Superior temporal gyrus (tissue), 1 donor: ENCODE results near the gene AIFM1.
A peak's percentile ranks its signal among the peaks of the same experiment; 100 is the strongest.

ENCODE experiments used
- DNase-seq: peaks from one replicate; pipeline ENCODE4 v3.0.0-alpha.2; 2016; ENCODE audit errors: extremely low spot score

Gene AIFM1

GRCh38 chrX:130170752-130171445 is 5.3 kb upstream of the AIFM1 start:
- DNase-seq = peak; percentile 91

- DNase-seq = no peak
Observed at GRCh38 chrX:130167040-130167439, 1.4 kb upstream of the AIFM1 start.

- no peak for DNase-seq
Observed at GRCh38 chrX:130166503-130166777, 799 bp upstream of the AIFM1 start.

- DNase-seq = peak; percentile 24
Observed at GRCh38 chrX:130165181-130165702, 399 bp downstream of the AIFM1 start.

GRCh38 chrX:130163398-130163797 is 2.2 kb downstream of the AIFM1 start:
- DNase-seq = no peak

GRCh38 chrX:130162094-130162735 is 3.4 kb downstream of the AIFM1 start:
- DNase-seq = no peak

- DNase-seq = no peak
Observed at GRCh38 chrX:130159776-130160175, 5.9 kb downstream of the AIFM1 start.

- no peak for DNase-seq
Observed at GRCh38 chrX:130158311-130158710, 7.3 kb downstream of the AIFM1 start.

GRCh38 chrX:130155564-130155963 is 10.1 kb downstream of the AIFM1 start:
- DNase-seq = no peak

- DNase-seq = no peak
Observed at GRCh38 chrX:130147631-130148030, 18.0 kb downstream of the AIFM1 start.

GRCh38 chrX:130145123-130145522 is 20.5 kb downstream of the AIFM1 start:
- DNase-seq = no peak

GRCh38 chrX:130144509-130144908 is 21.1 kb downstream of the AIFM1 start:
- DNase-seq = no peak

GRCh38 chrX:130139474-130140201 is 26.0 kb downstream of the AIFM1 start:
- DNase-seq = no peak

- DNase-seq = no peak
Observed at GRCh38 chrX:130136961-130137360, 28.7 kb downstream of the AIFM1 start.

- no peak for DNase-seq
Observed at GRCh38 chrX:130136496-130136895, 29.1 kb downstream of the AIFM1 start.

- no peak for DNase-seq
Observed at GRCh38 chrX:130130990-130131389, 34.7 kb downstream of the AIFM1 start.

GRCh38 chrX:130125091-130125874 is 40.4 kb downstream of the AIFM1 start:
- DNase-seq = peak; percentile 21

GRCh38 chrX:130124577-130124976 is 41.1 kb downstream of the AIFM1 start:
- no peak for DNase-seq

GRCh38 chrX:130121505-130121800 is 44.2 kb downstream of the AIFM1 start:
- no peak for DNase-seq

GRCh38 chrX:130120746-130121504 is 44.7 kb downstream of the AIFM1 start:
- peak; percentile 29 for DNase-seq

- no peak for DNase-seq
Observed at GRCh38 chrX:130120321-130120731, 45.3 kb downstream of the AIFM1 start.
